Hematopoietic multipotent progenitor cell (in vitro differentiated cells): Measurements from ENCODE around the gene TTN. TPM values are rescaled to one million over a fixed set of nuclear protein-coding genes. Genes with fewer than 3 reads are reported as not detected.

Experiments used
- DNase-seq, 3 donors: peaks; one replicate each; pipeline ENCODE4 v3.0.0-alpha.2; 2011 to 2015; ENCODE audit warnings: low read depth in 2 of 3, low spot score in 2 of 3
- total RNA-seq: library from RNA; depleted of rRNA; stranded (reverse); fragments of >200 nt; gene quantifications from one replicate; pipeline ENCODE4 v1.2.3, GENCODE V29; 2012

Gene TTN
- total RNA-seq, 1 donor, result 1.1 TPM

- DNase-seq, result no peak
Observed at GRCh38 chr2:178756843-178757242, 50.4 kb downstream of the TTN start.

GRCh38 chr2:178756343-178756742 lies 50.9 kb downstream of the TTN start:
- DNase-seq, result no peak

DNA sequence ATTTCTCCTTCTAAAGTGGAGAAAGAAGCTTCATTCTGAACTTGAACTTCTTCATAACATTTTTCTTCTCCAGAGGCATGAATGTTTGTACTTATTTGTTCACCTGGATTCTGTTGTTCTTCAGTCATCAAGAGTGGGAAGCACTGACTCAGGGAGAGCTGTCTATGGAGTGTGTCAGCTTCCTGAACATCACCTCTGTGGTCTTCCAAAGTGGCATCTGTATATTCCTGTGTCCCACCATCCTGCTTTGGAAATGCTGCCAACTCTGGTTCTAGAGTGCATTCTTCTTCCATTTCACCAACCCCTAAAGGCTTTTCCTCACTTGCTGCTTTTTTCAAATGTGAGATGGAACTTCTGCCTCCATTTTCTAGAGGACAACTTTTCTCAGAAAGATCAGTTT lies 59.5 kb downstream of the TTN start:
- no peak for DNase-seq

DNA sequence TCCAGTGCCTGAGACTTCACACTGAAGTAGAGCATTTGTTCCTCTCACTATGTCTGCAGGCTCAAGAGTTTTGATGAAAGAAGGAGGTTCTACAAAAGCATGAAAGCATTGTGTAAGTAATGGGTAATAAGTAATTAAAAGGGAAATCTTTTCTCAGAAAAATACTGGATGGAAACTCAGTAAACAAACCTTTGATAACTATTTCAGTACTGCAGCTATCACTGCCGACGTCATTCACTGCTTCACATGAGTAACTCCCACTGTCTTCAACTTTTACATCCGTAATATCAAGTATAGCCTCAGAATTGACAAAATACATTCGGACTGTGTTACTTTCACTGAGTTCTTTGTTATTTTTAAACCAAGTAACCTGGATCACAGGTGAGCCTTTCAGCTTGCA lies 72.7 kb downstream of the TTN start:
- no peak for DNase-seq

GRCh38 chr2:178733975-178734374 lies 73.2 kb downstream of the TTN start:
- DNase-seq, result no peak

DNA sequence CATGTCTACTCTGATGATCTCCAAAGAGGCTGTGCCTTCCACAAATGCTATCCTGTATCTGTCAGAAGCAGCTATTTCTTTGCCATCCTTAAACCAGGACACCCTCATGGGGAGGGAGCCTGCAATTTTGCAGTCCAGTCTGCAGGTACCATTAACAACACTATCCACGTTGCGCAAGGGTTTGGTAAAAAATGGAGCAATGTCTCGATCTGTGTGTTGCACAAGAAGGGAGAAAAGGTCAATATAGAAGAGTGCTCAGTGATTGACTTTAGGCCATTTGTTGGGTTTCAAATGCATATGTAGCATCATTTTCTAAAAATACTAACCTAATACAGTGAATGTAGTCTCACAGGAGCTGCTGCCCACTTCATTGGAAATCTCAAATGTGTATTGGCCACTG lies 74.3 kb downstream of the TTN start:
- DNase-seq, result no peak

GRCh38 chr2:178731300-178731699 lies 75.9 kb downstream of the TTN start:
- no peak for DNase-seq

DNA sequence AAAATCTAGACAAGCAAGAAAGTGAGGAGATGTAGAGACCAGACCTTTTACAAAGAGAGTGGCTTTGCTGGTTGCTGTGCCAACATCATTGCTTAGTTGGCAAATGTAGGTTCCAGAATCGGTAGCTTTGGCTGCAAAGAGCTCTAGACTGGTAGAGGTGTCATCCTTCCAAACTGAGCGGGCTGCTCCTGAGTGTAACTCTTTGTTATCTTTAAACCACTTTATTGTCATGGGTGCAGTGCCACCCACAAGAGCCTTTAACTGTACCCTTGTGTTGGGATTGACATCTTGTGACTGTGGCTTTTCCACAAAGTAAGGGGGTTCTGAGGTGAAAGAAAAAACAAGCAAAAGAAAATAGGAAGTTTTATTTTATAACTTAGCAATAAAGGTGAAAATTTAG lies 77.2 kb downstream of the TTN start:
- DNase-seq, result no peak

GRCh38 chr2:178723786-178724346 lies 83.4 kb downstream of the TTN start:
- no peak for DNase-seq

GRCh38 chr2:178722296-178722695 lies 84.9 kb downstream of the TTN start:
- no peak for DNase-seq

- DNase-seq, result no peak
Observed at GRCh38 chr2:178718988-178719387, 88.2 kb downstream of the TTN start.

DNA sequence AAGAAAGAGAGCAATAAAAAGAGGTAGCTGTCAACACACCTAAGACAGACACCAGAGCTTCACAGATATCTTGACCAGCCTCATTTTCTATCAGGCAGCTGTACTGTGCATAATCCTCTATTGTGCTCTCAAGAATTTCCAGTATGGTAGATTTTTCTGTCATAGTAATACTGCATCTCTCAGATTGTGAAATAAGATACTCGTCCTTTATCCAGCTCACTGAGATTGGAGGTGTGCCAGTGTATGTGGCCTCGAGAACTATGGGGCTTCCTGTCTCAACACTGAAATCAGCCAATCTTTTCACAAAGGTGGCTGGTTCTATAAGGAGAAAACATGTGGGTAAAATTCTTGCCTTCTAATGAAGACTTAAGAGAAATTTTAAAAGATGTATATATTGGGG lies 88.9 kb downstream of the TTN start:
- DNase-seq, result no peak

DNA sequence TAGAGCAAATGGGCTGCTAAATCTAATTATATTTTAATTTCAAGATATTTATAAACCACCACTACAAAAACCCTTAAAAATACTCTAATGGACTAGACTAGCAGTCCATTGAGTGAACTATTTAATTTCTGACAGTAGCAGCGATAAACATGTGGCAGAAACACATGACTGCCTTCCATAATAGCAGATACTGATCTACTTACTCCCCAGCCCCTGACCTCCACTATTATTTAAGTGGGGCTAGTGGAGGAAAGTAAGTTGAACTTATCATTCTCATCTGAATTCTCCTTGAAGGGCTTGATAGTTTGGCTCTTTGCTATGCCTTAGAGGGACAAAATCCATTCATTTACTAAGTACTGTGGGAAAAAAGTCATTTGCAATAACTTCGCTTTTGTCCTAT lies 90.8 kb downstream of the TTN start:
- DNase-seq, result no peak

GRCh38 chr2:178715366-178715765 lies 91.9 kb downstream of the TTN start:
- no peak for DNase-seq

DNA sequence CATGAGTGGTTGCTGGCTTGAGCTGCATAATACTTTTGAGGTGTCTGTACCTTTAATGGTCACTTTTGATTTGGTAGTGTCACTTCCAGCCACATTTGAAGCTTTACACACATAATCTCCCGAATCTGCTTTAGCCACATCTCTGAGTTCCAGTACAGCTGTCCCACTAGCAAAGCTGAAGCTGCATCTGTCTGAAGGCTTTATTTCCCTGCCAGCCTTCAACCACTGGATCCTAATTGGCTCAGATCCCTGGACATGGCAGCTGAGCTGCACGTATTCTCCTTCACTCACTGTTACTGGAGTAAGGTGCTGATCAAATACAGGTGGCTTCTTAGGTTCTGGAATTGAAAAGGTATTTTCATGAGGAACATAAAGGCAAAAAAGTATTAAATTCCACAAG lies 99.7 kb downstream of the TTN start:
- DNase-seq, result no peak

- no peak for DNase-seq
Observed at GRCh38 chr2:178704876-178705275, 102.3 kb downstream of the TTN start.

GRCh38 chr2:178702361-178702760 lies 104.9 kb downstream of the TTN start:
- no peak for DNase-seq

DNA sequence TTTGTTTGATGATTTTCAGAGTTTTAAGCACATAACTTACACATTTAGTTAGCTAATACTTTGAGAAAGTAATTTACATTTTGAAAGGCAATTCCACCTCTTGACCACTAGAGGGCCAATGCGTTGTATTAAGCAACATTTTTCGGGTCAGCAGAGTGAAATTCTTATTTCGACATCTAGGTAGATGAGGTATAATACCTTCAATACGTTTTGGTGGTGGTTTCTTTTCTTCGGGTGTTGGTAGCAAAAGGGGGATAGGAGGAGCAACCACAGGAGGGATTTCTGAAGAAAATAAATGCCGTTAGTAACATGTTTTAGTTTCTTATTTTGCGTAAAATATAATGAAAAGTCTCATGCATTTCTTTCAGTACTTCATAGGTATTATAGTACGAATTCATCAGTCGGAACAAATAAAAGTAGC lies 106.3 kb downstream of the TTN start:
- peak in 2 of 3 donors; percentile 5 to 18 for DNase-seq

GRCh38 chr2:178700136-178700535 lies 107.1 kb downstream of the TTN start:
- DNase-seq, result no peak

- DNase-seq, result no peak
Observed at GRCh38 chr2:178692845-178693244, 114.4 kb downstream of the TTN start.

GRCh38 chr2:178689808-178690207 lies 117.4 kb downstream of the TTN start:
- no peak for DNase-seq

GRCh38 chr2:178683877-178684276 lies 123.3 kb downstream of the TTN start:
- DNase-seq, result no peak

DNA sequence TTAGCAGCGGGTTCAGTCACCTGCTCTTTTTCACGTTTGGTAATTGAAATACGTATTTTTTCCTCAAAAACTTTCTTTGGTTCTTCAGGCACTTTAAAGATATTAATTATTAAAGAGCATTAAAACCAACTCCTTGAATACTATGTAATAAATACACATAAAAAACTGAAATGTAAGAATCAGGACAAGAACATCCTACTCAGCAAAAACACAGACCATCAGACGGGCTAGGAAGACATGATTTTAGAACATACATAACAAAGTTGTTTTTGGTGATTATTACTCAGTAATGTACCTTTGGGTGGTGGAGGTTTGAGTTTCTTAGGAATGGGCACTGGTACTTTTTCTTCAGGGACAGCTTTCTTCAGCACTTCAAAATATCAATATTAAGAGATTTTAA lies 126.1 kb downstream of the TTN start:
- no peak for DNase-seq
